ENCODE results near the gene DLX1. TPM values are rescaled to one million over a fixed set of nuclear protein-coding genes. Genes with fewer than 3 reads are reported as not detected.
"Not testable (repeated sequence)": the region's sequence is repeated elsewhere in the genome, so short reads cannot be mapped to it uniquely, and the experiment has no call there.

DLX1 gene
- total RNA-seq, 1 experiment from 2014 or later, result 0.87 TPM

- TF ChIP-seq CTCF (conservative IDR thresholded peaks at IDR 0.05) (no peak), EZH2 (IDR thresholded peaks at IDR 0.05; ENCODE audit: low read depth) (no peak)
- Histone ChIP-seq H3K36me3 (ENCODE audit: low read depth) (no peaks in the 10 kb centered on the region), H3K4me1 (replicated peaks; ENCODE audit: insufficient read depth) (no peaks in the 10 kb centered on the region), H3K9me3 (ENCODE audit: insufficient read depth, low read depth) (no peaks in the 10 kb centered on the region), H3K79me2 (ENCODE audit: low read depth) (no peaks in the 10 kb centered on the region), H3K27ac (no peak overlapping the region), H3F3A (ENCODE audit: insufficient read depth, low read depth) (no peaks in the 10 kb centered on the region), H4K20me1 (ENCODE audit: insufficient read depth) (no peaks in the 10 kb centered on the region), H3K4me2 (no peak overlapping the region), H2AFZ (no peak overlapping the region), H3K27me3 (ENCODE audit: insufficient read depth, low read depth) (no peaks in the 10 kb centered on the region), H3K4me3 (no peak overlapping the region), H3K9me2 (ENCODE audit: insufficient read depth) (no peaks in the 10 kb centered on the region)
- POLR2A ChIA-PET (ENCODE audit: unreplicated experiment), result no interaction called here
- no peak for DNase-seq
- CTCF ChIA-PET, result interaction anchor here (0.6 to 0.7 kb wide), 3 partner anchors 14 to 359 kb away, joined by 3 read pairs; no protein-coding TSS in a partner anchor
- BruUV-seq (replicated peaks), result no TSS peak
- intact Hi-C loops (cut with micrococcal nuclease; ENCODE audit: unreplicated experiment), result loop anchor here (10.0 kb wide), 2 partner anchors 675 to 1135 kb away; partner anchors contain the start of genes DCAF17 and METTL8
Observed at GRCh38 chr2:172109256-172109987, 24.1 kb downstream of the DLX1 start.

- Histone ChIP-seq H3K79me2 (ENCODE audit: low read depth) (no peaks in the 10 kb centered on the region), H3K36me3 (ENCODE audit: low read depth) (no peaks in the 10 kb centered on the region), H3K27ac (no peak overlapping the region), H3F3A (ENCODE audit: insufficient read depth, low read depth) (no peaks in the 10 kb centered on the region), H3K4me1 (replicated peaks; ENCODE audit: insufficient read depth) (no peaks in the 10 kb centered on the region), H4K20me1 (ENCODE audit: insufficient read depth) (no peaks in the 10 kb centered on the region), H2AFZ (no peak overlapping the region), H3K4me2 (no peak overlapping the region), H3K9me2 (ENCODE audit: insufficient read depth) (no peaks in the 10 kb centered on the region), H3K9me3 (ENCODE audit: insufficient read depth, low read depth) (no peaks in the 10 kb centered on the region), H3K4me3 (no peak overlapping the region), H3K27me3 (ENCODE audit: insufficient read depth, low read depth) (no peaks in the 10 kb centered on the region)
- DNase-seq, result no peak
- intact Hi-C loops (cut with micrococcal nuclease; ENCODE audit: unreplicated experiment), result loop anchor here (10.0 kb wide), 2 partner anchors 675 to 1135 kb away; partner anchors contain the start of genes DCAF17 and METTL8
- TF ChIP-seq EZH2 (IDR thresholded peaks at IDR 0.05; ENCODE audit: low read depth) (no peak), CTCF (conservative IDR thresholded peaks at IDR 0.05) (no peak)
- BruUV-seq (replicated peaks), result no TSS peak
- ChIA-PET POLR2A (ENCODE audit: unreplicated experiment) (no interaction called here), CTCF (interaction anchor here (0.7 kb wide), 1 partner anchor 15 kb away, joined by 3 read pairs; no protein-coding TSS in a partner anchor)
Observed at GRCh38 chr2:172109988-172110811, 24.9 kb downstream of the DLX1 start.

GRCh38 chr2:172113617-172114016 lies 28.3 kb downstream of the DLX1 start:
- Histone ChIP-seq H3K27me3 (ENCODE audit: insufficient read depth, low read depth) (no peaks in the 10 kb centered on the region), H3K9me2 (ENCODE audit: insufficient read depth) (no peaks in the 10 kb centered on the region), H3F3A (ENCODE audit: insufficient read depth, low read depth) (peaks cover 2% of the 10 kb centered on the region), H3K27ac (no peak overlapping the region), H2AFZ (no peak overlapping the region), H3K4me3 (no peak overlapping the region), H3K36me3 (ENCODE audit: low read depth) (no peaks in the 10 kb centered on the region), H3K9me3 (ENCODE audit: insufficient read depth, low read depth) (no peaks in the 10 kb centered on the region), H3K4me2 (no peak overlapping the region), H3K4me1 (replicated peaks; ENCODE audit: insufficient read depth) (peaks cover 3% of the 10 kb centered on the region), H3K79me2 (ENCODE audit: low read depth) (no peaks in the 10 kb centered on the region), H4K20me1 (ENCODE audit: insufficient read depth) (no peaks in the 10 kb centered on the region)
- ChIA-PET CTCF (interaction anchor here (0.6 to 1.7 kb wide), 8 partner anchors 9 to 532 kb away, joined by 3 to 8 read pairs (median 4); no protein-coding TSS in a partner anchor), POLR2A (ENCODE audit: unreplicated experiment) (interaction anchor here (0.6 kb wide), 1 partner anchor 350 kb away, joined by 6 read pairs; no protein-coding TSS in a partner anchor)
- peak; percentile 56 for TF ChIP-seq CTCF (conservative IDR thresholded peaks at IDR 0.05)
- TF ChIP-seq EZH2 (IDR thresholded peaks at IDR 0.05; ENCODE audit: low read depth), result no peak
- BruUV-seq (replicated peaks), result no TSS peak
- DNase-seq, result no peak
- intact Hi-C loops (cut with micrococcal nuclease; ENCODE audit: unreplicated experiment), result no loop called here

- H3K4me2 ChIP-seq; H4K20me1 ChIP-seq (ENCODE audit: insufficient read depth); H2AFZ ChIP-seq; H3K36me3 ChIP-seq (ENCODE audit: low read depth); H3K9me2 ChIP-seq (ENCODE audit: insufficient read depth); H3K27ac ChIP-seq; H3K4me1 ChIP-seq (replicated peaks; ENCODE audit: insufficient read depth); H3K27me3 ChIP-seq (ENCODE audit: insufficient read depth, low read depth); H3K9me3 ChIP-seq (ENCODE audit: insufficient read depth, low read depth); BruUV-seq (replicated peaks); H3K79me2 ChIP-seq (ENCODE audit: low read depth); intact Hi-C loops (cut with micrococcal nuclease; ENCODE audit: unreplicated experiment); H3K4me3 ChIP-seq; H3F3A ChIP-seq (ENCODE audit: insufficient read depth, low read depth); POLR2A ChIA-PET (ENCODE audit: unreplicated experiment); DNase-seq: not testable (repeated sequence)
- CTCF ChIA-PET, result interaction anchor here (0.6 to 1.7 kb wide), 8 partner anchors 10 to 532 kb away, joined by 3 to 8 read pairs (median 4); no protein-coding TSS in a partner anchor
Observed at GRCh38 chr2:172114176-172114575, 28.9 kb downstream of the DLX1 start.

All from PC-9 (cell line).